Mesendoderm (in vitro differentiated cells): Measurements from ENCODE around the gene SFXN1.

Experiments used
- DNase-seq: peaks from one replicate; pipeline ENCODE4 v3.0.0; 2013
- H2AK5ac ChIP-seq: 2 replicates; pipeline ENCODE4 v1.6.1; 2013; ENCODE audit warnings: low read length, inconsistent platforms
- H2BK120ac ChIP-seq: 2 replicates; pipeline ENCODE4 v1.6.1; 2013; ENCODE audit warnings: low read depth, mild to moderate bottlenecking, low read length, moderate library complexity, mixed read lengths
- H2BK15ac ChIP-seq: replicated peaks from 2 replicates; pipeline ENCODE4 v1.6.1; 2013; ENCODE audit warnings: low read depth, mild to moderate bottlenecking, moderate library complexity
- H2BK5ac ChIP-seq: 2 replicates; pipeline ENCODE4 v1.6.1; 2013; ENCODE audit warnings: low read length, inconsistent platforms
- H3K18ac ChIP-seq: 2 replicates; pipeline ENCODE4 v1.6.1; 2013; ENCODE audit warnings: mild to moderate bottlenecking, low read length, mixed read lengths
- H3K23ac ChIP-seq: one replicate; pipeline ENCODE4 v1.6.1; 2013; ENCODE audit warnings: low read length
- H3K27ac ChIP-seq: 2 replicates; pipeline ENCODE4 v1.5.1; 2013; ENCODE audit warnings: low read depth, mild to moderate bottlenecking, inconsistent platforms, low read length, moderate library complexity
- H3K27me3 ChIP-seq: 2 replicates; pipeline ENCODE4 v1.6.1; 2013; ENCODE audit warnings: low read length, control low read depth, mild to moderate bottlenecking, inconsistent platforms; ENCODE audit not compliant: insufficient read depth, poor library complexity
- H3K36me3 ChIP-seq: 2 replicates; pipeline ENCODE4 v1.6.1; 2013; ENCODE audit warnings: low read length, inconsistent platforms; ENCODE audit not compliant: control insufficient read depth, insufficient read depth
- H3K4ac ChIP-seq: one replicate; pipeline ENCODE4 v1.6.1; 2013; ENCODE audit warnings: low read depth, mild to moderate bottlenecking, low read length, moderate library complexity
- H3K4me1 ChIP-seq: 2 replicates; pipeline ENCODE4 v1.6.1; 2013; ENCODE audit warnings: low read depth, low read length, inconsistent platforms; ENCODE audit not compliant: control insufficient read depth
- H3K4me2 ChIP-seq: 2 replicates; pipeline ENCODE4 v1.6.1; 2013; ENCODE audit warnings: low read length
- H3K4me3 ChIP-seq: 2 replicates; pipeline ENCODE4 v1.5.1; 2013; ENCODE audit warnings: mild to moderate bottlenecking, low read length
- H3K56ac ChIP-seq: one replicate; pipeline ENCODE4 v1.6.1; 2013; ENCODE audit warnings: low read length
- H3K79me1 ChIP-seq: 2 replicates; pipeline ENCODE4 v1.6.1; 2013; ENCODE audit warnings: low read length, inconsistent platforms
- H3K79me2 ChIP-seq: 2 replicates; pipeline ENCODE4 v1.6.1; 2013; ENCODE audit warnings: mild to moderate bottlenecking, low read length; ENCODE audit not compliant: control insufficient read depth, insufficient read depth
- H3K9ac ChIP-seq: 2 replicates; pipeline ENCODE4 v1.6.1; 2013; ENCODE audit warnings: low read length, inconsistent platforms
- H4K5ac ChIP-seq: one replicate; pipeline ENCODE4 v1.6.1; 2013; ENCODE audit warnings: low read length
- H4K8ac ChIP-seq: one replicate; pipeline ENCODE4 v1.6.1; 2013; ENCODE audit warnings: low read depth, mild to moderate bottlenecking, control low read depth, low read length, moderate library complexity
- WGBS: extraction: QIAGEN DNeasy Blood & Tissue Kit; methylation state at CpG from one replicate; pipeline ENCODE4 v1.1.7; 2013; ENCODE audit warnings: low lambda C conversion rate, missing lambda C conversion rate; ENCODE audit not compliant: insufficient coverage; ENCODE audit errors: extremely low coverage; 5-methylcytosine and 5-hydroxymethylcytosine counted together

The SFXN1 gene

GRCh38 chr5:175554296-175554695, 75.9 kb downstream of the SFXN1 start:
- Histone ChIP-seq H3K9ac (no peak overlapping the region), H3K4me3 (no peak overlapping the region), H3K18ac (no peak overlapping the region), H3K56ac (no peak overlapping the region), H3K4me1 (no peaks in the 10 kb centered on the region), H3K23ac (no peak overlapping the region), H2BK120ac (no peak overlapping the region), H2BK15ac (no peak overlapping the region), H2BK5ac (no peak overlapping the region), H3K4ac (no peak overlapping the region), H3K79me1 (no peaks in the 10 kb centered on the region), H3K36me3 (no peaks in the 10 kb centered on the region), H3K4me2 (no peak overlapping the region), H3K27me3 (no peaks in the 10 kb centered on the region), H3K79me2 (no peaks in the 10 kb centered on the region), H2AK5ac (no peak overlapping the region), H4K8ac (no peak overlapping the region), H3K27ac (no peak overlapping the region), H4K5ac (no peak overlapping the region)
- no peak for DNase-seq
- WGBS: no CpG with 5 or more reads among the region's 8 CpGs

DNA sequence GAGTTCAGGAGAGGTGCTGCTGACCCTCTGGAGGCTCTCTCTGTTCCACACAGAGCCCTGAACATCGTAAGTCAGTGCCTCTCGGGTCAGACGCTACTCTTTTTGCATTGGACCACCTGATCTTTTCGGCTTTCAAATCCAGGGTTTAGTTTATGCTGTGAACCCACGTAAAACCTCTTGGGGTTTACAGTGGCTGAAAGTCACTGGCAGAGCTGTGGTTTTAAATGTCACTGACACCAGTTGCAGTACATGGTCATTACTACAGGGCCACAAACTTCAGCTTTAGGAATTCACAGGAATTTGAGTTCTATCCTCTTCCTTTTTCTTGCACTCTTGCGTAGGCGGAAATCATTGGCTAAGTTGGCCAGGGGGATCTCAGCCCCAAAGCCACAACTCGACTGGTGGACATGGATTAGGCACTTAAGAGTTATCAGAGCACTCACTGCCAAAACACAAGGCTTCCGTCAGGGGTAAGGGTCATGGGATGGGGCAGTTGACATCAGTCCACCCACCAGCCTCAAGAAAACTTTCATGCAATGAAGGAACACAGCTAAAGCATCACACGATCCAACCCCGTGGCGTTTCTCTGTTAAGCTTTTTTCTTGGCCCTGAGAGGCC, 76.9 kb downstream of the SFXN1 start:
- Histone ChIP-seq H2AK5ac (no peak overlapping the region), H3K79me2 (no peaks in the 10 kb centered on the region), H3K4me1 (no peaks in the 10 kb centered on the region), H3K79me1 (no peaks in the 10 kb centered on the region), H2BK120ac (no peak overlapping the region), H3K27me3 (no peaks in the 10 kb centered on the region), H2BK5ac (no peak overlapping the region), H3K56ac (no peak overlapping the region), H4K8ac (no peak overlapping the region), H3K23ac (no peak overlapping the region), H4K5ac (no peak overlapping the region), H3K27ac (no peak overlapping the region), H3K36me3 (no peaks in the 10 kb centered on the region), H3K4ac (no peak overlapping the region), H3K18ac (no peak overlapping the region), H3K4me3 (no peak overlapping the region), H2BK15ac (no peak overlapping the region), H3K9ac (no peak overlapping the region), H3K4me2 (no peak overlapping the region)
- WGBS: no CpG with 5 or more reads among the region's 12 CpGs
- DNase-seq: no peak

- Histone ChIP-seq H3K79me1 (no peaks in the 10 kb centered on the region), H3K79me2 (no peaks in the 10 kb centered on the region), H3K9ac (no peak overlapping the region), H2BK5ac (no peak overlapping the region), H3K4ac (no peak overlapping the region), H3K4me2 (no peak overlapping the region), H3K27ac (no peak overlapping the region), H2BK15ac (no peak overlapping the region), H3K36me3 (no peaks in the 10 kb centered on the region), H3K56ac (no peak overlapping the region), H3K18ac (no peak overlapping the region), H2AK5ac (no peak overlapping the region), H3K4me1 (no peaks in the 10 kb centered on the region), H3K4me3 (no peak overlapping the region), H2BK120ac (no peak overlapping the region), H4K5ac (no peak overlapping the region), H3K27me3 (no peaks in the 10 kb centered on the region), H4K8ac (no peak overlapping the region), H3K23ac (no peak overlapping the region)
- WGBS: no CpG with 5 or more reads among the region's 4 CpGs
- DNase-seq: peak; percentile 67
Observed at GRCh38 chr5:175556794-175557193, 78.4 kb downstream of the SFXN1 start.

DNA sequence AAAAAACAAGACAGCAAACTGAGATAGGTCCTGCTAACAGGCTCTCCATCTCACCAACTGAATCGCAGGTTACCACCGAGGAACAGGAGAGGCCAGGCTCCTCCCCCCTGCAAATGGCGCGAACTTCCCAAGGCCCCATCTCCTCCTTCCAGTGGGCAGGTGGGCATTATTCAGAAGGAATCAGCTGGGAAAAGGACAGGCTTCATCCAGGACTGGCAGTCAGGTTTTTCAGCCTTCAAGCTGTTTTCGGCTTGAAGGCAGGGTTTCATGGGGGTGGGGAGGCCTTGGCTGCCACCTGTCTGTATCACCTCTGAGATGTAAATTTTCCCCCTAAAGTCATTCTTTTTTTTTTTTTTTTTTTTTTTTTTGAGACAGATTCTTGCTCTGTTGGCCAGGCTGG, 79.4 kb downstream of the SFXN1 start:
- Histone ChIP-seq H3K4me2 (no peak overlapping the region), H3K79me2 (no peaks in the 10 kb centered on the region), H3K56ac (no peak overlapping the region), H3K4me1 (no peaks in the 10 kb centered on the region), H3K36me3 (no peaks in the 10 kb centered on the region), H3K18ac (no peak overlapping the region), H3K27me3 (no peaks in the 10 kb centered on the region), H2BK120ac (no peak overlapping the region), H4K8ac (no peak overlapping the region), H2BK15ac (no peak overlapping the region), H3K4ac (no peak overlapping the region), H3K4me3 (no peak overlapping the region), H3K79me1 (no peaks in the 10 kb centered on the region), H3K9ac (no peak overlapping the region), H4K5ac (no peak overlapping the region), H3K27ac (no peak overlapping the region), H2AK5ac (no peak overlapping the region), H2BK5ac (no peak overlapping the region), H3K23ac (no peak overlapping the region)
- no CpG with 5 or more reads among the region's 5 CpGs for WGBS
- no peak for DNase-seq

- Histone ChIP-seq H2AK5ac (no peak overlapping the region), H3K4ac (no peak overlapping the region), H3K79me2 (no peaks in the 10 kb centered on the region), H2BK15ac (no peak overlapping the region), H3K9ac (no peak overlapping the region), H4K8ac (no peak overlapping the region), H3K18ac (no peak overlapping the region), H4K5ac (no peak overlapping the region), H2BK5ac (no peak overlapping the region), H3K79me1 (no peaks in the 10 kb centered on the region), H3K27me3 (no peaks in the 10 kb centered on the region), H3K4me3 (no peak overlapping the region), H3K27ac (no peak overlapping the region), H3K4me1 (no peaks in the 10 kb centered on the region), H3K36me3 (no peaks in the 10 kb centered on the region), H3K56ac (no peak overlapping the region), H2BK120ac (no peak overlapping the region), H3K4me2 (no peak overlapping the region), H3K23ac (no peak overlapping the region)
- DNase-seq: no peak
- WGBS: no CpG with 5 or more reads among the region's 9 CpGs
Observed at GRCh38 chr5:175558801-175559480, 80.6 kb downstream of the SFXN1 start.

DNA sequence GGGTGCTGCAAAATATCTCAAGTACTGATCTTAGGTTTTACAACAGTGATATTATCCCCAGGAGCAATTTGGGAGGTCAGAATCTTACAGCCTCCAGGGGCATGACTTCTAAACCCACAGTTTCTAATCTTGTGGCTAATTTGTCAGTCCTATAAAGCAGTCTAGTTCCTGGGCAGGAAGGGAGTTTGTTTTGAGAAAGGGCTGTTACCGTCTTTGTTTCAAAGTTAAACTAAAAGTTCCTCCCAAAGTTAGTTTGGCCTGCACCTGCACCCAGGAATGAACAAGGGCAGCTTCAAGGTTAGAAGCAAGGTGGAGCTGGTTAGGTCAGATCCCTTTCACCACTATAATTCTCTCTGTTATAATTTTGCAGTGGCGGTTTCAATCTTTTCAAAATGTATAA, 81.7 kb downstream of the SFXN1 start:
- H3K27ac ChIP-seq: no peak overlapping the region
- WGBS: no CpG with 5 or more reads among the region's 2 CpGs

More for the DNA sequence above, 81.7 kb downstream of the SFXN1 start:
- no peak overlapping the region for H3K4ac ChIP-seq
- no peak overlapping the region for H4K8ac ChIP-seq
- H3K18ac ChIP-seq: no peak overlapping the region
- H2BK15ac ChIP-seq: no peak overlapping the region
- H2BK120ac ChIP-seq: no peak overlapping the region
- H2AK5ac ChIP-seq: no peak overlapping the region
- DNase-seq: no peak
- no peak overlapping the region for H3K4me2 ChIP-seq
- H3K27me3 ChIP-seq: no peaks in the 10 kb centered on the region
- no peak overlapping the region for H3K23ac ChIP-seq
- no peaks in the 10 kb centered on the region for H3K36me3 ChIP-seq
- no peak overlapping the region for H3K9ac ChIP-seq
- H2BK5ac ChIP-seq: no peak overlapping the region
- H3K4me3 ChIP-seq: no peak overlapping the region
- no peak overlapping the region for H4K5ac ChIP-seq
- H3K56ac ChIP-seq: no peak overlapping the region
- H3K4me1 ChIP-seq: no peaks in the 10 kb centered on the region
- no peaks in the 10 kb centered on the region for H3K79me1 ChIP-seq
- no peaks in the 10 kb centered on the region for H3K79me2 ChIP-seq
